OCI-LY3 (cell line): Measurements from ENCODE around the gene SPAG9.
A peak's percentile ranks its signal among the peaks of the same experiment; 100 is the strongest.

Experiments used
- H2AFZ ChIP-seq: fragments of 200-600, 300-600 bp; shearing (Covaris generic); 2 replicates; pipeline ENCODE4 v1.6.0; 2014; ENCODE audit warnings: antibody characterized with exemption, low read depth, low read length
- H3K27ac ChIP-seq: fragments of 200-600, 300-600 bp; sonication (generic); 2 replicates; pipeline ENCODE4 v1.5.1; 2014; ENCODE audit warnings: mild to moderate bottlenecking, low read length, moderate library complexity, mixed read lengths
- H3K27me3 ChIP-seq: fragments of 200-600, 300-600 bp; sonication (generic); 2 replicates; pipeline ENCODE4 v1.6.1; 2014; ENCODE audit warnings: low read depth, low read length, mixed read lengths
- H3K36me3 ChIP-seq: fragments of 200-600, 300-600 bp; sonication (generic); replicated peaks from 2 replicates; pipeline ENCODE3; 2014; ENCODE audit warnings: low read depth, low read length, mixed read lengths
- H3K4me1 ChIP-seq: fragments of 300-600, 200-600 bp; sonication (generic); 2 replicates; pipeline ENCODE4 v1.6.1; 2014; ENCODE audit warnings: low read length, mixed read lengths
- H3K4me2 ChIP-seq: fragments of 200-600, 300-600 bp; sonication (generic); 2 replicates; pipeline ENCODE4 v1.6.1; 2014; ENCODE audit warnings: low read length, mixed read lengths
- H3K4me3 ChIP-seq: fragments of 300-600, 200-600 bp; sonication (generic); 2 replicates; pipeline ENCODE4 v1.5.1; 2014; ENCODE audit warnings: antibody characterized with exemption, mild to moderate bottlenecking, low read length, moderate library complexity
- H3K79me2 ChIP-seq: fragments of 300-600, 200-600 bp; shearing (Covaris generic); 2 replicates; pipeline ENCODE4 v1.6.1; 2014; ENCODE audit warnings: mild to moderate bottlenecking, low read length, mixed read lengths
- H3K9ac ChIP-seq: fragments of 300-600, 200-600 bp; shearing (Covaris generic); 2 replicates; pipeline ENCODE4 v1.6.0; 2014; ENCODE audit warnings: mild to moderate bottlenecking, low read length, moderate library complexity
- H3K9me3 ChIP-seq: fragments of 200-600, 300-600 bp; shearing (Covaris generic); 2 replicates; pipeline ENCODE4 v1.6.1; 2014; ENCODE audit warnings: low read length, mixed read lengths; ENCODE audit not compliant: insufficient read depth
- H4K20me1 ChIP-seq: fragments of 200-600, 300-600 bp; sonication (generic); 2 replicates; pipeline ENCODE4 v1.6.1; 2016; ENCODE audit warnings: low read length, mixed read lengths; ENCODE audit not compliant: insufficient read depth
- EZH2phosphoT487 ChIP-seq: fragments of 200-600 bp; shearing (Covaris generic); IDR thresholded peaks from 2 replicates; pipeline ENCODE4 v1.6.1; 2018; ENCODE audit warnings: antibody characterized with exemption, mixed run types, low read depth
- TF ChIP-seq, protein P1 (sequence below): fragments of 200-600, 300-600 bp; sonication (generic); IDR thresholded peaks from 2 replicates; pipeline ENCODE4 v1.5.1; 2014; ENCODE audit warnings: antibody characterized with exemption, low read length, low read depth

SPAG9 gene

DNA sequence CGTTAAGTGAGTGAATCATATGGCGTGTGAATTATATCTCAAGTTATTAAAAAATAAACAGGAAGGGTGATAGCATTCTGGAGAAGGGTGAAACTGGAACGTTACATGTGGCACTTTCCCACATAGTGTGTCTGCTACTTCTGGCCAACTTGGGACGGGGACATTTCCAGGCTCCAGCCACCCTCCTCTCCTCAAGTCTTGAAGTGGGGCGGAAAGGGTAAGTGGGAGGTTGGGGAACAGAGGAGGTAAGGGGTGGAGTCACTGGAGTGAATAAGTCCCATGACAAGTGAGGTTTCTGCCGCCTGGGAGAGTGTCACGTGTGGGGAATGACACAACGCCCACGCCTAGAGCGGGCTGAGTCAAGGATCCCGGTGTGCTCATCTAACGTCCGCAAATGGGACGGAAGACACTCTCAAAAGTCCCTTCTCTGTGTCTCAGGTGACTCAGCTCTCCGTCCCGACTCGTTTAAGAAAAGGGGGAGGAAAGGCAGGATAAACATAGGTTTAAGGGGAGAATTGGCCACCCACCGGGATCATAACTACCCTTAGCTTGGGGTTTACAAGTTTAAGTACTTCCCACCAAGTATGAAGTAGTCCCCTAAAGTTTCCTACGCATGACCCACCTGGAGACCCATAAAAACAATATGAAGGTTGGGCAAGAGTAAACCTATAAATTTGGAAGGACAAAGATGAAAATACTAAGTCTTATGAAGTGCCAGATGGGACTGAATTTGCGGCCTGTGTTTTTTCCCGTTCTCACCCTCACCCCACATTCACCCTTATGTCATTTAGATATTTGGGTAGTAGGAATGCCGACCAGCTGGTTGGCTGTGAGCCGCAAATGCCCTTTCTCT is 1.2 kb upstream of the SPAG9 start:
- Histone ChIP-seq H4K20me1 (peaks cover 18% of the 10 kb centered on the region), H3K9ac (peak overlapping the region; percentile 89), H3K4me1 (peaks cover 29% of the 10 kb centered on the region), H3K4me3 (peak overlapping the region; percentile 94), H3K36me3 (no peaks in the 10 kb centered on the region), H2AFZ (peak overlapping the region; percentile 87), H3K27me3 (no peaks in the 10 kb centered on the region), H3K79me2 (peaks cover 36% of the 10 kb centered on the region), H3K27ac (peak overlapping the region; percentile 66; the same call in 1 of the 2 replicates), H3K9me3 (no peaks in the 10 kb centered on the region), H3K4me2 (peak overlapping the region; percentile 79)
- TF ChIP-seq, protein P1, sequence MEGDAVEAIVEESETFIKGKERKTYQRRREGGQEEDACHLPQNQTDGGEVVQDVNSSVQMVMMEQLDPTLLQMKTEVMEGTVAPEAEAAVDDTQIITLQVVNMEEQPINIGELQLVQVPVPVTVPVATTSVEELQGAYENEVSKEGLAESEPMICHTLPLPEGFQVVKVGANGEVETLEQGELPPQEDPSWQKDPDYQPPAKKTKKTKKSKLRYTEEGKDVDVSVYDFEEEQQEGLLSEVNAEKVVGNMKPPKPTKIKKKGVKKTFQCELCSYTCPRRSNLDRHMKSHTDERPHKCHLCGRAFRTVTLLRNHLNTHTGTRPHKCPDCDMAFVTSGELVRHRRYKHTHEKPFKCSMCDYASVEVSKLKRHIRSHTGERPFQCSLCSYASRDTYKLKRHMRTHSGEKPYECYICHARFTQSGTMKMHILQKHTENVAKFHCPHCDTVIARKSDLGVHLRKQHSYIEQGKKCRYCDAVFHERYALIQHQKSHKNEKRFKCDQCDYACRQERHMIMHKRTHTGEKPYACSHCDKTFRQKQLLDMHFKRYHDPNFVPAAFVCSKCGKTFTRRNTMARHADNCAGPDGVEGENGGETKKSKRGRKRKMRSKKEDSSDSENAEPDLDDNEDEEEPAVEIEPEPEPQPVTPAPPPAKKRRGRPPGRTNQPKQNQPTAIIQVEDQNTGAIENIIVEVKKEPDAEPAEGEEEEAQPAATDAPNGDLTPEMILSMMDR, result no peak
- TF ChIP-seq EZH2phosphoT487, result no peak

DNA sequence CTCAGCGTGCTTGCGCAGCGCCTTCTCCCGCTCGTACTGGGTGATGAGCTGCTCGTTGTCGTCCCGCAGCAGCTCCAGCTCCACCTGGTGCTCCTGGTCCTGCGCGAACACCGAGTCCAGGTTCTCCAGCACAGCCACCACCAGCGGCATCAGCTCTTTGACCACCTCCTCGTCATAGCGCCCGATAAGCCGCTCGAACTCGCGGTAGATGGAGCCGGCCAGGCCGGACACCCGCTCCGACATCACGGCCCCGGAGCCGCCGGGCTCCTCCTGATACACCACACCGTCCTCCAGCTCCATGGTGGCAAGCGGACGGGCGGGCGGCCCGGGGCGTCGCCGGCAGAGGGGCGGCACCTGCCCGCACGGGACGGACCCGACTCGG is 320 bp downstream of the SPAG9 start:
- Histone ChIP-seq H3K9me3 (no peaks in the 10 kb centered on the region), H3K4me2 (peak overlapping the region; percentile 91), H4K20me1 (peaks cover 23% of the 10 kb centered on the region), H3K9ac (peak overlapping the region; percentile 95), H3K27ac (peak overlapping the region; percentile 56), H3K4me1 (peaks cover 33% of the 10 kb centered on the region), H3K27me3 (no peaks in the 10 kb centered on the region), H3K4me3 (peak overlapping the region; percentile 99), H2AFZ (peak overlapping the region; percentile 85), H3K36me3 (no peaks in the 10 kb centered on the region), H3K79me2 (peaks cover 51% of the 10 kb centered on the region)
- TF ChIP-seq EZH2phosphoT487, result no peak
- TF ChIP-seq, protein P1, result no peak

DNA sequence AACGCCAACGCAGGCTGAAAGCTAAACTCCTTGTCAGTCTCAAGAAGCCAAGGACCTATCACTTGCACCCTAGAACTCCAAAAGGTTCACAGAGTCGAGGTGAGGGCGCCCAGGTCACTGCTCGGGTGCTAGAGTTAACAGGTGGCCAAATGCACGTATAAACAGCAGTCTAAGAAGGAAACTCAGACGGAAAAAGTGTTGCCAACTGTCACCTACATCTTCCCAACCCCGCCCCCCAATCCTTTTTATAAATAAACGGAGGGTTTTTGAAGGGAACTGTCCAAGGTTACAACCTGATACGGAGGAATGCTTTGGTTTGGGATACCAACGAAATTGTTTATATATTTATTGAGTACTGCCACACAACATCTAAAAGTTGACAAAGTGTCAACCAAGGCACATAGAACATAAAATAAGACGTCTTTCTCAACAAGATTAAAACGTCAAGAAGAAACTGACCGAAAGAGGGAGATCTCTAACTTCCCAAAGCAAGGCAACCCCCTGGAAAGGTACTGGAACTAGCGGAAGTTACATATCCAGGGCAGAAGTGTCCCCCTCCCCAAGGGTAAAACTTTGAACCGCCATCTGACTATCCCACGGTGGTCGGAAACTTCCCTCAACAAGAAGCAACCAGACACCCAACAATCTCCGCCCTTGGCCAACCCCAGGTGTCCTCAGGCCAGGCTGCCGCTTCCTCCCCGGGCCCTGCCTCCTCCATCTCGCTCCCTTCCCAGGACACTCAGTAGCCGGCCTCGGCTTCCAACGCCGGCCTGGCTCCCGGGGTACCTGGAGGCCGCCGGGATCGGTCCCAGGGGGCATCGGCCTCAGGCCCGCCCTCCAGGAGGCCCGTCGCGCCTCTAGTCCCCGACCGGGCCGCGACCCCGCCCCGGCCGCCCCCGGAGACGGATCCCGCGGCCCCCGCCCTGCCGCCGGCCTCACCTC is 982 bp downstream of the SPAG9 start:
- no peaks in the 10 kb centered on the region for H3K27me3 ChIP-seq
- peaks cover 33% of the 10 kb centered on the region for H3K4me1 ChIP-seq
- H2AFZ ChIP-seq, result peak overlapping the region; percentile 85; the same call in 1 of the 2 replicates
- no peaks in the 10 kb centered on the region for H3K36me3 ChIP-seq
- H3K9me3 ChIP-seq, result no peaks in the 10 kb centered on the region
- H3K4me3 ChIP-seq, result peak overlapping the region; percentile 99
- no peak for TF ChIP-seq EZH2phosphoT487
- TF ChIP-seq, protein P1, result peak; percentile 15; the same call in 1 of the 2 replicates
- peak overlapping the region; percentile 56 for H3K27ac ChIP-seq
- H3K9ac ChIP-seq, result peak overlapping the region; percentile 95
- H3K4me2 ChIP-seq, result peak overlapping the region; percentile 91
- H3K79me2 ChIP-seq, result peaks cover 58% of the 10 kb centered on the region
- peaks cover 23% of the 10 kb centered on the region for H4K20me1 ChIP-seq
